ENCODE measurements around the gene ARFGEF3. TPM values are rescaled to one million over a fixed set of nuclear protein-coding genes. Genes with fewer than 3 reads are reported as not detected.

Gene ARFGEF3
- polyA plus RNA-seq, 1 donor from 2014 or later = not detected

DNA sequence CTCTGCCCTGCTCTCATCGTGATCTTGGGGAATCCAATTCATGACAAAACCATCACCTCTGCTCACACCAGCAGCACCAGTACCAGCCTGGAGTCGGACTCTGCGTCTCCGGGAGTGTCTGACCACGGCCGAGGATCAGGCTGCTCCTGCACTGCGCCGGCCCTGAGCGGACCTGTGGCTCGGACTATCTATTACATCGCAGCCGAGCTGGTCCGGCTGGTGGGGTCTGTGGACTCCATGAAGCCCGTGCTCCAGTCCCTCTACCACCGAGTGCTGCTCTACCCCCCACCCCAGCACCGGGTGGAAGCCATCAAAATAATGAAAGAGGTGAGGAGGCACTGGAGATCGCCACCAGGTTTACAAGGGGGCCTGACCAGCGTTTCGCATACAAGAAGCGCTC, 93.7 kb downstream of the ARFGEF3 start:
- Mint-ChIP-seq H3K27ac (no peak overlapping the region), H3K9me3 (peaks cover 0 to 1% (median 0%) of the 10 kb centered on the region in 3 donors), H3K4me3 (no peak overlapping the region), H3K36me3 (no peaks in the 10 kb centered on the region), H3K4me1 (no peaks in the 10 kb centered on the region), H3K27me3 (peaks cover 10% of the 10 kb centered on the region)

DNA sequence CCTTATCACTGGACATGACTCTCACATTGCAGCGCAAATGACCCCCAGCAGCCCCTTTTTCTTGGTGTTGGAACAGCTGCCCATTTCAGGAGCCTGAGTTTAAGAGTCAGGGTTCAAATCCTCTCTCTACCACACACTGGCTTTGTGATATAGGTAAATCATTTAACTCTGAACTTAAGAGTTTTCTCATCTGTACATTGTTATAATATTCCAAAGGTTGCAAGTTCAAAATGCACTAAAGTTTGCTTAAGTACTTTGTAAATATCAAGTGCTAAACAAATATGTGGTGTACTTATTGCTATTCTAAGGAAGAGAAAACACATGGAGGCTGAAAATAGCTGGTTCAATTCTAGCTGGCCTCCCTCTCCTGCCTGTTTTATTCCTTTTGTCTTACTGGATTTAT, 95.9 kb downstream of the ARFGEF3 start:
- Mint-ChIP-seq H3K4me3 (no peak overlapping the region), H3K36me3 (no peaks in the 10 kb centered on the region), H3K4me1 (no peaks in the 10 kb centered on the region), H3K27ac (no peak overlapping the region), H3K9me3 (peaks cover 0 to 1% (median 0%) of the 10 kb centered on the region in 3 donors), H3K27me3 (peaks cover 7% of the 10 kb centered on the region)

DNA sequence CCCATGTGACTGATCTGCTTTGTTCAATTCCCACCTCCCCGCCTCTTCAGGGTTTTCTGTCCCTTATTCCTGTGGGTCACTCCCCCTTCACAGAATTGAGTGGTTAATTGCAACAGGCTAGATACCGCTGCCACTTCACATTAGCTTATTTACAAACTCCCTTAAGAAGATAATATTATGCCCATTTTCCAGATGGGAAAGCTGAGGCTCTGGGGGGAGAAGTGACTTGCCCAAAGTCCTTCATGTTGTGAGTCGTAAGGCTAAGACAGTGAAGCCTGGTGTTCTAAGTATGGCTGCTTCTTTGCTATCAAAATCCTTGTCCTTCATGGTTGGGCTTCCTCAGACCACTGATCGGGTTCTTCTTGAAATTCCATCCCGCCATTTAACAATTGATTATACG, 96.5 kb downstream of the ARFGEF3 start:
- Mint-ChIP-seq H3K27me3 (peaks cover 7% of the 10 kb centered on the region), H3K27ac (no peak overlapping the region), H3K4me1 (no peaks in the 10 kb centered on the region), H3K9me3 (no peaks in the 10 kb centered on the region), H3K36me3 (no peaks in the 10 kb centered on the region), H3K4me3 (no peak overlapping the region)

GRCh38 chr6:138258991-138259390, 97.3 kb downstream of the ARFGEF3 start:
- H3K9me3 Mint-ChIP-seq = no peaks in the 10 kb centered on the region
- peaks cover 7% of the 10 kb centered on the region for H3K27me3 Mint-ChIP-seq
- H3K27ac Mint-ChIP-seq = no peak overlapping the region
- H3K4me3 Mint-ChIP-seq = no peak overlapping the region
- no peaks in the 10 kb centered on the region for H3K4me1 Mint-ChIP-seq
- no peaks in the 10 kb centered on the region for H3K36me3 Mint-ChIP-seq

DNA sequence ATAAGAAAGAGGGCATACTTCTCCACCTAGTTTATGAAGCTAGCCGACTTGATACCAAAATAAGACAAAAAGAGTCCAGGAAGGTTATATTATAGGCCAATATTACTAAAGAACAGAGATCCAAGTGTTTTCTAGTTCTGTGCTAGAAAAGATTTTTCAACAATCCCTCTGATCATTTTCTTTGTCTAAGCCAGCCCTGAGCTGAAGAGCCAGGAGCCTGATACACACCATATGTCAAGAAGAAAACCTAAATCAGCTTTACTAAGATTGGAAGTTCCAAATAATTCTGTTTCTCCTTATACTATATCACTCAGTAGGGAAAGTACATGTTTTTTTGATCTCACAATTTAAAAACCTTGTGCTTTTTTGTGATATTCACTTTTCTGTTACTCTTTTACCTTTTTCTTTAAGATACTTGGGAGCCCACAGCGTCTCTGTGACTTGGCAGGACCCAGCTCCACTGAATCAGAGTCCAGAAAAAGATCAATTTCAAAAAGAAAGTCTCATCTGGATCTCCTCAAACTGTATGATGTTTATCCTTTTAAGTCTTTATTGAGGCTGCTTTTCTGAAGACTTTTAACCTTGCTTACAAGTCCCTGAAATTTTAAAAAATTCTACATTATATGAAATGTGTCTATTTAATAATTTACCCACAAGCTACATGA, 99.5 kb downstream of the ARFGEF3 start:
- Mint-ChIP-seq H3K27me3 (peaks cover 5% of the 10 kb centered on the region), H3K4me3 (no peak overlapping the region), H3K36me3 (no peaks in the 10 kb centered on the region), H3K9me3 (no peaks in the 10 kb centered on the region), H3K4me1 (no peaks in the 10 kb centered on the region), H3K27ac (no peak overlapping the region)

- H3K27me3 Mint-ChIP-seq = peaks cover 5% of the 10 kb centered on the region
Observed at GRCh38 chr6:138263963-138264362, 102.2 kb downstream of the ARFGEF3 start.

DNA sequence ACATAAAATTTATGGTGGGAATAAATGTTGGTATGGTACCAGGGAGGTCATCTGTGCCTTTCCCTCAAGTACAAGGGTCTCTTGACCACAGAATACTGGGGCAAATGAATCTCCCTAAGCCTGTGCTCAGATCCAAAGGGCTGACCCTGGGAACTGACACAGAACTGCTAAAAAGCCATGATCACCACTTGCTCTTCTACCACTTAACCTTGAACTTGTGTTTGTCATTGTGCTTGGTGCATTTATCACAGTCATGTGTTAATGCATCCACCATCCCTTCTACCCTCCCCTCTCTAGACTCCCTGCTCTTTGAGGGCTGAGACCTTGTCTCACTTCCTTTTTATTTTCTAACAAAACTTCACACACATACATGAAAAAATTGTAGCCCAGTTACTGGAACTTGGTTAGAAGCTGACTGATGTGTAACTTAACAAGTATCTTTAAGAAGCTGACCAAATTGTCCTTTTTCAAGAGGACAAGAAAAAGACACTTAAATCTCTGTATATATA, 102.7 kb downstream of the ARFGEF3 start:
- no peaks in the 10 kb centered on the region for H3K36me3 Mint-ChIP-seq
- H3K4me1 Mint-ChIP-seq = no peaks in the 10 kb centered on the region
- H3K27ac Mint-ChIP-seq = peak overlapping the region in 1 of 3 donors; percentile 28
- peaks cover 2% of the 10 kb centered on the region for H3K27me3 Mint-ChIP-seq
- H3K9me3 Mint-ChIP-seq = no peaks in the 10 kb centered on the region
- no peak overlapping the region for H3K4me3 Mint-ChIP-seq

More at GRCh38 chr6:138263963-138264362, 102.2 kb downstream of the ARFGEF3 start:
- no peaks in the 10 kb centered on the region for H3K4me1 Mint-ChIP-seq
- H3K9me3 Mint-ChIP-seq = no peaks in the 10 kb centered on the region
- no peak overlapping the region for H3K4me3 Mint-ChIP-seq
- no peaks in the 10 kb centered on the region for H3K36me3 Mint-ChIP-seq
- H3K27ac Mint-ChIP-seq = no peak overlapping the region

GRCh38 chr6:138266095-138266494, 104.4 kb downstream of the ARFGEF3 start:
- H3K27me3 Mint-ChIP-seq = peaks cover 8% of the 10 kb centered on the region
- no peak overlapping the region for H3K4me3 Mint-ChIP-seq
- no peak overlapping the region for H3K27ac Mint-ChIP-seq
- H3K4me1 Mint-ChIP-seq = no peaks in the 10 kb centered on the region
- H3K9me3 Mint-ChIP-seq = no peaks in the 10 kb centered on the region
- no peaks in the 10 kb centered on the region for H3K36me3 Mint-ChIP-seq

DNA sequence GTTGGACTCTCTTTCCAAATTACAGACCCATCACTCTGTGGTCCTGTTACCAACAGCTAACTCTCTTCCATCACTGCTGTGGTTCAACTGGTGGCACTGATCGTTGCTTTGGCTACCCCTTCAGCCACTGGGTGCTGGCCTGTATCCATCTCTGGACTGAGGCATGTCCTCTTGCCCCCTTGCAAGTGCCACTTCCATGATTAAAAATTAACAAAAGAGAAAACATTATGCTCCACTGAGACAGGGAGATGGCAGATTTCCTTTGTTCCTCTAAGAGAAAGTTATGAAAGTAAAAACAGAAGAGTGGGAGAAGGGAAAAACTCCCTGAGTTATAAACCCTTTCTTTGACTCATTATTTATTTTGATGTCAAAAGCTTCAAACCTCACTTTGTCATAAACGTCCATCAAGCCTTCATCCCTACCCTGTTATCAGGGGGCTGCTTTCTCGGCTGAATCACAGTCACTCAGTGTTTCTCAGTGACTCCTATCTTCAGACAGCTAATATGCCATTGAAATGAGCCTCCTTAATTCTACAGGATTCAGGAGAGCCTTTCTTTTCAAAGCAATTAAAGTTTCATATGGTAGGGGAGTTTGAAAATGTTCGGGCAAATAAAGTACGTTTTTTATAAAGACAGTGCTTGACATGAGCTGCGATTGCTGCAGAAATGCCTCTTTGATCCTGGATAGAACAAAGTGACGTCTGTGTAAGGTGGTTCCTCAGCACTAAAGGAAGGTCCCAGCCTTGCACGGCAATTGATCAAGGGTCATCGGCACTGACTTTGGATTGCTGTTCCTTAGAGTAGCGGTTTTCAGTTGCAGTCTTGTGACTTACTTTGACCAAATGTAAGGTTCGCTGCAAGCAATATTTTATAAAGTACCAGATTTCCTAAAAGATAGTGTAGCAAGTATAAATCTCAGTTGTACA, 106.5 kb downstream of the ARFGEF3 start:
- Mint-ChIP-seq H3K36me3 (no peaks in the 10 kb centered on the region), H3K9me3 (no peaks in the 10 kb centered on the region), H3K4me1 (no peaks in the 10 kb centered on the region), H3K4me3 (no peak overlapping the region), H3K27me3 (peaks cover 7% of the 10 kb centered on the region), H3K27ac (no peak overlapping the region)

DNA sequence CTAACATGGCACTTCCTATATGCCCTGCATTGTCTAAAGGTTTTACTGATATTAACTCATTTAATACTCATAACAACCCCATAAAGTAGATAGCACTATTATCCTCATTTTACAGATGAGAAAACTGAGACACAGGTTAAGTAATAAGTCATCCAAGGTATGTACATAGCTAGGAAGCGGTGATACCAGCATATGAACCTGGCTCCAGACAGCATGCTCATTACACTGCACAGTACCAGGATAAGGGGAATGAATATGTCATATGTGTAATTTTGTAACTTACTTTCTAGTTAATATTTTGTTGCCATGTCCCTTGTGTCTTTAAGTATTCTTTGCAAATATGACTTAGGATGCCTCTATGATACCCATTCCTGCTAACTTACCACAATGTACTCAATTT, 109.7 kb downstream of the ARFGEF3 start:
- Mint-ChIP-seq H3K27ac (no peak overlapping the region), H3K27me3 (peaks cover 7% of the 10 kb centered on the region), H3K4me1 (no peaks in the 10 kb centered on the region), H3K36me3 (no peaks in the 10 kb centered on the region), H3K9me3 (no peaks in the 10 kb centered on the region), H3K4me3 (no peak overlapping the region)

GRCh38 chr6:138272533-138273315, 111.0 kb downstream of the ARFGEF3 start:
- Mint-ChIP-seq H3K4me1 (no peaks in the 10 kb centered on the region), H3K9me3 (no peaks in the 10 kb centered on the region), H3K27ac (no peak overlapping the region), H3K27me3 (peaks cover 7% of the 10 kb centered on the region), H3K36me3 (no peaks in the 10 kb centered on the region), H3K4me3 (no peak overlapping the region)

DNA sequence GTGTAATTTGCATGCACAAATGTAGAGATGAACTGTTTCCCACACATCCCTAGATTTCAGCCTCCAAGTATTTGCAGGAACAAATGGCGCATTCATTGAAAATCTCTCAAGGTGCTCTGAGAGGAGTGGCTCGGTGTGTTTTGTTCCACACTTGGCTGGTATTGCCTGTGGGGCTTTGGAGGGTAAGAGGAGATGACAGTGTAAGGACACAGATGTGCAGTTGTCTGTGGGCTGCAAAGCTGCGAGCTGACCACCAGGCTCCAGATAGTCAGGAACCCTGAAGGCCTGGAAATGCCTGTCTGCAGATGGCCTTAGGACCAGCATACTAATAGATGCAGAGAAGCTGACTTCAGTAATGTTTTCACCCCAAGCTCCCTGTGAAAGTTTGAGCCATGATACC, 114.2 kb downstream of the ARFGEF3 start:
- Mint-ChIP-seq H3K4me1 (no peaks in the 10 kb centered on the region), H3K36me3 (no peaks in the 10 kb centered on the region), H3K27me3 (peaks cover 2% of the 10 kb centered on the region), H3K9me3 (no peaks in the 10 kb centered on the region), H3K27ac (no peak overlapping the region), H3K4me3 (no peak overlapping the region)

DNA sequence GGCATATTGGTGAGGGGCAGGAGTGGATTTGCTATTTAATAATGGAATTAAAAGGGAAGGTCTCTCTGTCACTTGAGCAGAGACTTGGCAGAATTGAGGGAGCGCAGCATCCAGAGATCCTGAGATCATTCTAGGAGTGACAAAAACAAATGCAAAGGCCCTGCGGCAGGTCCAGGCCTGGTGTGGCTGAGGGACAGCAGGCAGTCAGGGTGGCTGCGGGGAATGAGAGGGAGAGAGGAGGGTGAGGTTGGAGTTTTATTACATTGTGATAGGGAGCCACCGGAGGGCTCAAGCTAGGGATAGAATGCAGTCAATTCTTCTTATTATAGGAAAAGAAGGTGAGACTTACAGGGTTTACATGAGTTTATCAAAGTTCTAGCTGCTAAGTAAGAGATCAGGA, 116.1 kb downstream of the ARFGEF3 start:
- H3K27me3 Mint-ChIP-seq = peaks cover 1% of the 10 kb centered on the region
- H3K4me3 Mint-ChIP-seq = no peak overlapping the region
- no peaks in the 10 kb centered on the region for H3K9me3 Mint-ChIP-seq
- H3K36me3 Mint-ChIP-seq = no peaks in the 10 kb centered on the region
- H3K4me1 Mint-ChIP-seq = no peaks in the 10 kb centered on the region
- H3K27ac Mint-ChIP-seq = no peak overlapping the region

DNA sequence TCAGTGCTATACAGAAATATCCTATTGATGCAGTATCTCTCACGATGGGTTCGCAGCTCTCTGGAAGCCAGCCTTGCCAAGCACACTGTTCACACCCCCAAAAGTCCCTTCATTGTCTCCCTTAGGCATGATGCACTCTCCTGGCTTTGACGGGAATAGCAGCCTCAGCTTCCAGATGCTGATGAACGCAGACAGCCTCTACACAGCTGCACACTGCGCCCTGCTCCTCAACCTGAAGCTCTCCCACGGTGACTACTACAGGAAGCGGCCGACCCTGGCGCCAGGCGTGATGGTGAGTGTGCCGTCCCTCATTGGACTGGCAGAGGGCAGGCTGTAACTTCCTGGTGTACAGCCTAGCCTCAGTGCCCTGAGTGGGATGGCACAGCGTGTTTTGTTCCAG, 116.6 kb downstream of the ARFGEF3 start:
- Mint-ChIP-seq H3K36me3 (no peaks in the 10 kb centered on the region), H3K27me3 (peaks cover 1% of the 10 kb centered on the region), H3K9me3 (no peaks in the 10 kb centered on the region), H3K4me3 (no peak overlapping the region), H3K27ac (no peak overlapping the region), H3K4me1 (no peaks in the 10 kb centered on the region)

- no peak overlapping the region for H3K4me3 Mint-ChIP-seq
- peaks cover 1% of the 10 kb centered on the region for H3K27me3 Mint-ChIP-seq
- peaks cover 0 to 5% (median 1%) of the 10 kb centered on the region in 3 donors for H3K4me1 Mint-ChIP-seq
- no peak overlapping the region for H3K27ac Mint-ChIP-seq
- no peaks in the 10 kb centered on the region for H3K9me3 Mint-ChIP-seq
- H3K36me3 Mint-ChIP-seq = no peaks in the 10 kb centered on the region
Observed at GRCh38 chr6:138285800-138286199, 124.1 kb downstream of the ARFGEF3 start.

All from IgD-negative memory B cell (primary cell).